ENCODE measurements around the gene HCK.

Gene HCK

GRCh38 chr20:32150291-32150848 lies 98.3 kb downstream of the HCK start:
- Histone ChIP-seq H3K9me3 (ENCODE audit: insufficient read depth, low read length) (no peaks in the 10 kb centered on the region), H3K9me2 (replicated peaks; ENCODE audit: insufficient read depth, low read length) (no peaks in the 10 kb centered on the region)

More at GRCh38 chr20:32150291-32150848, 98.3 kb downstream of the HCK start:
- Histone ChIP-seq H3K36me3 (ENCODE audit: low read length) (no peaks in the 10 kb centered on the region), H2AFZ (ENCODE audit: low read depth, low read length, severe bottlenecking) (no peak overlapping the region), H3K27ac (ENCODE audit: low read depth, low read length) (no peak overlapping the region), H3K9ac (ENCODE audit: low read length) (no peak overlapping the region), H4K20me1 (ENCODE audit: low read depth, low read length) (no peaks in the 10 kb centered on the region), H3F3A (ENCODE audit: insufficient read depth) (no peaks in the 10 kb centered on the region), H3K4me2 (ENCODE audit: low read depth, low read length, poor library complexity, severe bottlenecking) (no peak overlapping the region), H3K27me3 (ENCODE audit: low read length) (no peaks in the 10 kb centered on the region), H3K79me2 (ENCODE audit: insufficient read depth, low read length) (no peaks in the 10 kb centered on the region), H3K4me3 (ENCODE audit: insufficient read depth, low read length, poor library complexity, severe bottlenecking) (no peak overlapping the region)
- TF ChIP-seq CTCF (IDR thresholded peaks at IDR 0.05; ENCODE audit: insufficient read depth, low read length, poor library complexity, severe bottlenecking) (no peak), EZH2phosphoT487 (conservative IDR thresholded peaks at IDR 0.05; ENCODE audit: low read length) (no peak)
